PFSK-1 (cell line): ENCODE measurements around the gene AP3B1.

Source experiments
- POLR2AphosphoS5 ChIP-seq: IDR thresholded peaks from 2 replicates; pipeline ENCODE4 v1.6.1; 2012; ENCODE audit warnings: low read depth, mild to moderate bottlenecking, control low read depth, low read length, moderate library complexity
- SIN3A ChIP-seq: IDR thresholded peaks from 2 replicates; pipeline ENCODE4 v1.6.1; 2012; ENCODE audit warnings: mild to moderate bottlenecking, low read length, moderate library complexity, borderline replicate concordance; ENCODE audit not compliant: insufficient read depth
- TF ChIP-seq, protein P1 (sequence below), 2 experiments: IDR thresholded peaks; 2 replicates each; pipeline versions ENCODE4 v1.6.1 to v1.8.0; 2011 to 2012; ENCODE audit warnings: low read depth in 2 of 2, low read length in 2 of 2, control low read depth in 1 of 2, inconsistent platforms in 1 of 2, mild to moderate bottlenecking in 1 of 2, moderate library complexity in 1 of 2; ENCODE audit not compliant: insufficient read depth in 1 of 2

DNA sequence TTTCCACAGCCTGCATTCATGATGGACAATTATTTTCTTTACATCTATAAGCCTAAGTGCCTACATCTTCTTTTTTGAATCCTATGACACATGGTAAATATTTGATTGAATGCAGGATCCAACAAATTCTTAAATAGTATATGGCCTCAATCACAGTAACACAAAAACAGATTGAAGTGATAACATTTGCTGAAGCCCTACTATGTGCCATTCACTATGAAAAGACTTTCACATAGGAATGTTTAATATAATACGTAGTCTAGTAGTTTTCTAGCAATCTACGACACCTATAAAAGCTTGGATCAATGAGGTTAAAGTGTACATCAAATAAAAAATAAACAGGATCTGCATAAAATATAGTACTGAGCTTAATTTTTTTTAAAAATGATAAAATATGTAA lies 231.0 kb downstream of the AP3B1 start:
- TF ChIP-seq, protein P1, sequence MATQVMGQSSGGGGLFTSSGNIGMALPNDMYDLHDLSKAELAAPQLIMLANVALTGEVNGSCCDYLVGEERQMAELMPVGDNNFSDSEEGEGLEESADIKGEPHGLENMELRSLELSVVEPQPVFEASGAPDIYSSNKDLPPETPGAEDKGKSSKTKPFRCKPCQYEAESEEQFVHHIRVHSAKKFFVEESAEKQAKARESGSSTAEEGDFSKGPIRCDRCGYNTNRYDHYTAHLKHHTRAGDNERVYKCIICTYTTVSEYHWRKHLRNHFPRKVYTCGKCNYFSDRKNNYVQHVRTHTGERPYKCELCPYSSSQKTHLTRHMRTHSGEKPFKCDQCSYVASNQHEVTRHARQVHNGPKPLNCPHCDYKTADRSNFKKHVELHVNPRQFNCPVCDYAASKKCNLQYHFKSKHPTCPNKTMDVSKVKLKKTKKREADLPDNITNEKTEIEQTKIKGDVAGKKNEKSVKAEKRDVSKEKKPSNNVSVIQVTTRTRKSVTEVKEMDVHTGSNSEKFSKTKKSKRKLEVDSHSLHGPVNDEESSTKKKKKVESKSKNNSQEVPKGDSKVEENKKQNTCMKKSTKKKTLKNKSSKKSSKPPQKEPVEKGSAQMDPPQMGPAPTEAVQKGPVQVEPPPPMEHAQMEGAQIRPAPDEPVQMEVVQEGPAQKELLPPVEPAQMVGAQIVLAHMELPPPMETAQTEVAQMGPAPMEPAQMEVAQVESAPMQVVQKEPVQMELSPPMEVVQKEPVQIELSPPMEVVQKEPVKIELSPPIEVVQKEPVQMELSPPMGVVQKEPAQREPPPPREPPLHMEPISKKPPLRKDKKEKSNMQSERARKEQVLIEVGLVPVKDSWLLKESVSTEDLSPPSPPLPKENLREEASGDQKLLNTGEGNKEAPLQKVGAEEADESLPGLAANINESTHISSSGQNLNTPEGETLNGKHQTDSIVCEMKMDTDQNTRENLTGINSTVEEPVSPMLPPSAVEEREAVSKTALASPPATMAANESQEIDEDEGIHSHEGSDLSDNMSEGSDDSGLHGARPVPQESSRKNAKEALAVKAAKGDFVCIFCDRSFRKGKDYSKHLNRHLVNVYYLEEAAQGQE (IDR thresholded peaks at IDR 0.05; ENCODE audit: insufficient read depth in 1 of 2, low read depth in 2 of 2, low read length in 2 of 2) = no peak
- TF ChIP-seq POLR2AphosphoS5 (no peak), SIN3A (no peak)
